Astrocyte of the cerebellum (primary cell): Measurements from ENCODE around the gene UBE2E1.
"Not testable (repeated sequence)": the region's sequence is repeated elsewhere in the genome, so short reads cannot be mapped to it uniquely, and the experiment has no call there.

Experiments used
- DNase-seq: peaks from one replicate; pipeline ENCODE4 v3.0.0-alpha.2; 2011; ENCODE audit warnings: low read depth
- H3K4me3 ChIP-seq: 2 replicates; pipeline ENCODE4 v1.5.1; 2011; ENCODE audit warnings: mild to moderate bottlenecking, low read depth, low read length, moderate library complexity
- CTCF ChIP-seq: IDR thresholded peaks from 2 replicates; pipeline ENCODE4 v1.5.1; 2012; ENCODE audit warnings: low read length, low read depth, moderate library complexity, mild to moderate bottlenecking; ENCODE audit errors: missing control alignments
- in situ Hi-C: cut with HindIII; loops from 2 replicates; pipeline ENCODE4 v1.10.0; 2017; ENCODE audit warnings: low sequenced_read_pairs

UBE2E1 gene

GRCh38 chr3:23837286-23837685 is 31.5 kb downstream of the UBE2E1 start:
- H3K4me3 ChIP-seq = no peak overlapping the region
- no peak for DNase-seq
- in situ Hi-C loops = no loop called here
- TF ChIP-seq CTCF = no peak

GRCh38 chr3:23837691-23838090 is 31.9 kb downstream of the UBE2E1 start:
- no peak for TF ChIP-seq CTCF
- in situ Hi-C loops = no loop called here
- no peak overlapping the region for H3K4me3 ChIP-seq
- no peak for DNase-seq

GRCh38 chr3:23840521-23840920 is 34.8 kb downstream of the UBE2E1 start:
- no peak overlapping the region for H3K4me3 ChIP-seq
- TF ChIP-seq CTCF = no peak
- in situ Hi-C loops = no loop called here
- DNase-seq = no peak

GRCh38 chr3:23843869-23844268 is 38.1 kb downstream of the UBE2E1 start:
- in situ Hi-C loops = no loop called here
- H3K4me3 ChIP-seq = no peak overlapping the region
- no peak for TF ChIP-seq CTCF
- no peak for DNase-seq

GRCh38 chr3:23845326-23846216 is 39.8 kb downstream of the UBE2E1 start:
- TF ChIP-seq CTCF = no peak
- no peak for DNase-seq
- no peak overlapping the region for H3K4me3 ChIP-seq
- in situ Hi-C loops = no loop called here

- H3K4me3 ChIP-seq, in situ Hi-C loops, DNase-seq: not testable (repeated sequence)
These were observed 43.7 kb downstream of the UBE2E1 start for GRCh38 chr3:23849462-23849861.

- TF ChIP-seq CTCF = no peak
- in situ Hi-C loops = no loop called here
- DNase-seq = peak; percentile 33
These were observed 50.5 kb downstream of the UBE2E1 start for GRCh38 chr3:23856286-23856685.

More at GRCh38 chr3:23856286-23856685, 50.5 kb downstream of the UBE2E1 start:
- no peak overlapping the region for H3K4me3 ChIP-seq
